Measurements from ENCODE around the gene C5orf22. TPM values are rescaled to one million over a fixed set of nuclear protein-coding genes. Genes with fewer than 3 reads are reported as not detected.

The C5orf22 gene
- polyA plus RNA-seq, 2 of the 4 experiments (the other 2 are of a cell fraction), result 12.8 to 29.4 TPM

DNA sequence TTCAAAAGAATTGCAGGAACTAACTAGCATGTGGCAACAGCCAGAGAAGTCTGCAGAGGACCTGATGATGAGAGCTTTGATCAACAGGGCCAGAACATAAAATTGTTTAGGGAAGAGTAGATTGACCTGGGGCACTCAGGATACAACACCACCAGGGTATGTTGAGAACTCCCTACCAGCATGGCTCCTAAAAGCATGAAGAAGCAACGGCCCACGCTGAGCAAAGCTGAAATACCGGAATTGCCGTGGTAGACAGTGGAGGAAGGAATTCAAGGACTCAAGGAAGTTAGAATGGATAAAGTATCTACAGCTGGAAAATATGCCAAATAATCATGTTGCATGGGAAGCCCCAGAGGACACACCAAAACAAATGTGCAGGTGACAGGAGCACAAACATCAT lies 31.8 kb upstream of the C5orf22 start:
- ChIA-PET POLR2A (no interaction called here), CTCF (interaction anchor here (0.6 kb wide), 1 partner anchor 90 kb away, joined by 3 read pairs; no protein-coding TSS in a partner anchor)
- no peak overlapping the region for H3K4me2 ChIP-seq
- H3K27ac ChIP-seq, result no peak overlapping the region
- no peaks in the 10 kb centered on the region for H3K9me3 ChIP-seq
- no peaks in the 10 kb centered on the region for H3K4me1 ChIP-seq
- ATAC-seq (no peak), DNase-seq (ENCODE audit: low read depth in 1 of 2, low spot score in 1 of 2) (no peak), FAIRE-seq (no peak)
- no peak for TF ChIP-seq POLR2AphosphoS2 (conservative IDR thresholded peaks at IDR 0.05; ENCODE audit: low read length)
- TF ChIP-seq RNF2 (IDR thresholded peaks at IDR 0.05; ENCODE audit: borderline replicate concordance, low read depth), result no peak
- TF ChIP-seq JUNB (IDR thresholded peaks at IDR 0.05), result no peak
- TF ChIP-seq CBX2 (IDR thresholded peaks at IDR 0.05; ENCODE audit: borderline replicate concordance, low read depth), result no peak
- no peak for TF ChIP-seq SMC3 (IDR thresholded peaks at IDR 0.05)
- TF ChIP-seq TFCP2L1 (CRISPR knock-in tag; IDR thresholded peaks at IDR 0.05), result no peak
- TF ChIP-seq, protein P1, sequence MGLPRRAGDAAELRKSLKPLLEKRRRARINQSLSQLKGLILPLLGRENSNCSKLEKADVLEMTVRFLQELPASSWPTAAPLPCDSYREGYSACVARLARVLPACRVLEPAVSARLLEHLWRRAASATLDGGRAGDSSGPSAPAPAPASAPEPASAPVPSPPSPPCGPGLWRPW (IDR thresholded peaks at IDR 0.05), result no peak
- TF ChIP-seq NPAS2 (CRISPR knock-in tag; IDR thresholded peaks at IDR 0.05; ENCODE audit: borderline replicate concordance), result no peak
- TF ChIP-seq NR3C1 (IDR thresholded peaks at IDR 0.05), result no peak
- no peak for TF ChIP-seq RARB (CRISPR knock-in tag; IDR thresholded peaks at IDR 0.05)
- no peak overlapping the region for H3K4me3 ChIP-seq
- WGBS (ENCODE audit: missing lambda C conversion rate), result 91% methylated on average over 4 of the region's 4 CpGs

DNA sequence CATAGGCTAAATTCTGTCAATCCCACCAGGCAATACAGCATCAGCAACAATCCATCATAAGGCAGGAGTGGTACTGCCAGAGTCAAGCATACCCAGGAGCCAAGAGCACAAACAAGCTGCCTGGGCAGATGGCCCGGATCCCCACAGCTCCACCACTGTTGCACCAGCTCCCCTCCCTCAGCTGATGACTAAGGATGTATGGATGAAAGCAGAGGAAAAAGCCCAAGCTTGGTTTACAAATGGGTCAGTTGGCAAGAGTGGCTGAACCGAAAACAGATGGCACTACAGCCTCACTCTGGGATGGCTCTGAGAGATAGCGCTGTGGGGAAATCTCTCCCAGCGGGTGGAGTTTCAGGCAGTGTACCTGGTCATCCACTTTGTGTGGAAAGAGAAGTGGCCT lies 29.6 kb upstream of the C5orf22 start:
- Histone ChIP-seq H3K9me3 (no peaks in the 10 kb centered on the region), H3K4me2 (no peak overlapping the region), H3K27ac (no peak overlapping the region), H3K4me1 (no peaks in the 10 kb centered on the region), H3K4me3 (no peak overlapping the region)
- WGBS (ENCODE audit: missing lambda C conversion rate), result 92% methylated on average over 4 of the region's 4 CpGs
- CTCF ChIA-PET, result interaction anchor here (1.0 kb wide), 1 partner anchor 19 kb away, joined by 3 read pairs; no protein-coding TSS in a partner anchor
- no peak for TF ChIP-seq CHD2 (IDR thresholded peaks at IDR 0.05; ENCODE audit: low read length, partially characterized antibody)
- no peak for TF ChIP-seq ESRRA (IDR thresholded peaks at IDR 0.05; ENCODE audit: borderline replicate concordance, low read length)
- no peak for TF ChIP-seq ZFP36 (IDR thresholded peaks at IDR 0.05; ENCODE audit: borderline replicate concordance, partially characterized antibody)
- TF ChIP-seq ZC3H11A (IDR thresholded peaks at IDR 0.05), result no peak
- TF ChIP-seq SREBF2 (IDR thresholded peaks at IDR 0.05), result no peak
- TF ChIP-seq, protein P2, sequence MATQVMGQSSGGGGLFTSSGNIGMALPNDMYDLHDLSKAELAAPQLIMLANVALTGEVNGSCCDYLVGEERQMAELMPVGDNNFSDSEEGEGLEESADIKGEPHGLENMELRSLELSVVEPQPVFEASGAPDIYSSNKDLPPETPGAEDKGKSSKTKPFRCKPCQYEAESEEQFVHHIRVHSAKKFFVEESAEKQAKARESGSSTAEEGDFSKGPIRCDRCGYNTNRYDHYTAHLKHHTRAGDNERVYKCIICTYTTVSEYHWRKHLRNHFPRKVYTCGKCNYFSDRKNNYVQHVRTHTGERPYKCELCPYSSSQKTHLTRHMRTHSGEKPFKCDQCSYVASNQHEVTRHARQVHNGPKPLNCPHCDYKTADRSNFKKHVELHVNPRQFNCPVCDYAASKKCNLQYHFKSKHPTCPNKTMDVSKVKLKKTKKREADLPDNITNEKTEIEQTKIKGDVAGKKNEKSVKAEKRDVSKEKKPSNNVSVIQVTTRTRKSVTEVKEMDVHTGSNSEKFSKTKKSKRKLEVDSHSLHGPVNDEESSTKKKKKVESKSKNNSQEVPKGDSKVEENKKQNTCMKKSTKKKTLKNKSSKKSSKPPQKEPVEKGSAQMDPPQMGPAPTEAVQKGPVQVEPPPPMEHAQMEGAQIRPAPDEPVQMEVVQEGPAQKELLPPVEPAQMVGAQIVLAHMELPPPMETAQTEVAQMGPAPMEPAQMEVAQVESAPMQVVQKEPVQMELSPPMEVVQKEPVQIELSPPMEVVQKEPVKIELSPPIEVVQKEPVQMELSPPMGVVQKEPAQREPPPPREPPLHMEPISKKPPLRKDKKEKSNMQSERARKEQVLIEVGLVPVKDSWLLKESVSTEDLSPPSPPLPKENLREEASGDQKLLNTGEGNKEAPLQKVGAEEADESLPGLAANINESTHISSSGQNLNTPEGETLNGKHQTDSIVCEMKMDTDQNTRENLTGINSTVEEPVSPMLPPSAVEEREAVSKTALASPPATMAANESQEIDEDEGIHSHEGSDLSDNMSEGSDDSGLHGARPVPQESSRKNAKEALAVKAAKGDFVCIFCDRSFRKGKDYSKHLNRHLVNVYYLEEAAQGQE (IDR thresholded peaks at IDR 0.05), result no peak
- TF ChIP-seq NPAS2 (CRISPR knock-in tag; IDR thresholded peaks at IDR 0.05; ENCODE audit: borderline replicate concordance), result no peak
- TF ChIP-seq, protein P1 (IDR thresholded peaks at IDR 0.05), result no peak
- TF ChIP-seq, protein P3, sequence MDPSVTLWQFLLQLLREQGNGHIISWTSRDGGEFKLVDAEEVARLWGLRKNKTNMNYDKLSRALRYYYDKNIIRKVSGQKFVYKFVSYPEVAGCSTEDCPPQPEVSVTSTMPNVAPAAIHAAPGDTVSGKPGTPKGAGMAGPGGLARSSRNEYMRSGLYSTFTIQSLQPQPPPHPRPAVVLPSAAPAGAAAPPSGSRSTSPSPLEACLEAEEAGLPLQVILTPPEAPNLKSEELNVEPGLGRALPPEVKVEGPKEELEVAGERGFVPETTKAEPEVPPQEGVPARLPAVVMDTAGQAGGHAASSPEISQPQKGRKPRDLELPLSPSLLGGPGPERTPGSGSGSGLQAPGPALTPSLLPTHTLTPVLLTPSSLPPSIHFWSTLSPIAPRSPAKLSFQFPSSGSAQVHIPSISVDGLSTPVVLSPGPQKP (IDR thresholded peaks at IDR 0.05; ENCODE audit: low read depth, low read length), result no peak
- TF ChIP-seq FOSL2 (IDR thresholded peaks at IDR 0.05), result no peak
- TF ChIP-seq FOSL2 (CRISPR knock-in tag; IDR thresholded peaks at IDR 0.05), result no peak
- no peak for TF ChIP-seq TP53 (CRISPR knock-in tag; IDR thresholded peaks at IDR 0.05)
- TF ChIP-seq HOXA7 (CRISPR knock-in tag; IDR thresholded peaks at IDR 0.05), result no peak
- TF ChIP-seq NR3C1 (IDR thresholded peaks at IDR 0.05), result no peak
- TF ChIP-seq HOXB5 (CRISPR knock-in tag; IDR thresholded peaks at IDR 0.05), result no peak
- TF ChIP-seq KDM1A (IDR thresholded peaks at IDR 0.05; ENCODE audit: low read depth), result no peak
- TF ChIP-seq MYC (IDR thresholded peaks at IDR 0.05; ENCODE audit: borderline replicate concordance, low read length), result no peak
- TF ChIP-seq CEBPB (IDR thresholded peaks at IDR 0.05), result no peak
- TF ChIP-seq BHLHE40 (IDR thresholded peaks at IDR 0.05; ENCODE audit: low read depth, low read length), result no peak
- POLR2A ChIA-PET, result no interaction called here
- ATAC-seq, result no peak
- no peak for DNase-seq (ENCODE audit: low read depth in 1 of 2, low spot score in 1 of 2)
- no peak for FAIRE-seq

All from A549 (cell line).